Naive thymus-derived CD4-positive, alpha-beta T cell (primary cell): ENCODE results near the gene RSPH1. TPM values are rescaled to one million over a fixed set of nuclear protein-coding genes. Genes with fewer than 3 reads are reported as not detected.

ENCODE experiments used
- ATAC-seq: fragments of 150-1000 bp; cut with Tn5 transposase; 2 replicates; pipeline ENCODE4 v1.10.0; 2021; ENCODE audit warnings: mild to moderate bottlenecking, moderate library complexity
- CTCF ChIA-PET: fragments of 350-600 bp; sonication (Branson Sonifier 250); formaldehyde crosslinking; loops from one replicate; lab custom pipeline; 2021; ENCODE audit warnings: antibody characterized with exemption; lab: Charles Lee
- POLR2A ChIA-PET: fragments of 350-600 bp; sonication (Branson Sonifier 250); formaldehyde crosslinking; loops from one replicate; lab custom pipeline; 2021; ENCODE audit warnings: antibody characterized with exemption, inconsistent platforms; lab: Charles Lee
- DNase-seq, 9 donors: peaks; one replicate each; pipeline versions ENCODE4 v3.0.0 to v3.0.0-alpha.2; 2020 to 2022; ENCODE audit warnings: mixed read lengths in 1 of 9
- H3K27ac ChIP-seq: one replicate; pipeline ENCODE4 v1.7.0; 2013; ENCODE audit warnings: mild to moderate bottlenecking, low read depth, low read length, moderate library complexity
- H3K27me3 ChIP-seq, 2 donors: one replicate each; pipeline ENCODE4 v1.7.0; 2013; ENCODE audit warnings: low read length in 2 of 2, mild to moderate bottlenecking in 2 of 2, moderate library complexity in 2 of 2; ENCODE audit not compliant: control insufficient read depth in 2 of 2, insufficient read depth in 2 of 2
- H3K36me3 ChIP-seq, 3 experiments: 1 replicate in 2 of 3; 2 replicates in 1 of 3; pipeline ENCODE4 v1.7.0; 2013; ENCODE audit warnings: low read length in 3 of 3, mild to moderate bottlenecking in 3 of 3, moderate library complexity in 1 of 3; ENCODE audit not compliant: insufficient read depth in 3 of 3, control insufficient read depth in 2 of 3
- H3K4me1 ChIP-seq, 2 donors: one replicate each; pipeline ENCODE4 v1.7.0; 2013; ENCODE audit warnings: low read length in 2 of 2, mild to moderate bottlenecking in 2 of 2, moderate library complexity in 1 of 2; ENCODE audit not compliant: control insufficient read depth in 2 of 2, insufficient read depth in 2 of 2
- H3K4me3 ChIP-seq: 2 replicates; pipeline ENCODE4 v1.7.0; 2013; ENCODE audit warnings: mild to moderate bottlenecking, low read length
- H3K9me3 ChIP-seq, 3 experiments: 1 replicate in 2 of 3; 2 replicates in 1 of 3; pipeline ENCODE4 v1.7.0; 2013; ENCODE audit warnings: low read length in 3 of 3; ENCODE audit not compliant: control insufficient read depth in 2 of 3
- H3K27ac Mint-ChIP-seq, 9 donors: one replicate each; pipeline ENCODE4 v1.8.0; 2020 to 2022; ENCODE audit warnings: mixed read lengths in 9 of 9, mild to moderate bottlenecking in 8 of 9, moderate library complexity in 5 of 9, inconsistent platforms in 2 of 9
- H3K27me3 Mint-ChIP-seq, 5 donors: one replicate each; pipeline ENCODE4 v1.8.0; 2021 to 2022; ENCODE audit warnings: mixed read lengths in 5 of 5, mild to moderate bottlenecking in 1 of 5
- H3K36me3 Mint-ChIP-seq, 5 donors: one replicate each; pipeline ENCODE4 v1.8.0; 2020 to 2022; ENCODE audit warnings: mixed read lengths in 5 of 5, mild to moderate bottlenecking in 3 of 5, inconsistent platforms in 1 of 5
- H3K4me1 Mint-ChIP-seq, 7 donors: one replicate each; pipeline ENCODE4 v1.8.0; 2020 to 2022; ENCODE audit warnings: mixed read lengths in 7 of 7, mild to moderate bottlenecking in 3 of 7, inconsistent platforms in 1 of 7
- H3K4me3 Mint-ChIP-seq, 10 donors: one replicate each; pipeline ENCODE4 v1.8.0; 2020 to 2022; ENCODE audit warnings: mild to moderate bottlenecking in 10 of 10, mixed read lengths in 10 of 10, moderate library complexity in 6 of 10, inconsistent platforms in 2 of 10
- H3K9me3 Mint-ChIP-seq, 11 donors: one replicate each; pipeline ENCODE4 v1.8.0; 2020 to 2022; ENCODE audit warnings: mixed read lengths in 11 of 11, mild to moderate bottlenecking in 4 of 11, inconsistent platforms in 1 of 11, moderate library complexity in 1 of 11
- intact Hi-C, 2 donors: fragments of 100-400 bp; cut with micrococcal nuclease; formaldehyde crosslinking; loops; one replicate each; pipeline ENCODE4 v1.15.1; 2023
- polyA plus RNA-seq, 2 donors: library from polyadenylated mRNA; unstranded; fragments of 300-500 nt; fragmentation: Illumina TruSeq; gene quantifications; one replicate each; pipeline ENCODE4 v1.2.3, GENCODE V29; 2021
- total RNA-seq, 6 experiments: library from RNA in 5 of 6; stranded (reverse) in 5 of 6; gene quantifications; 1 replicate in 5 of 6; 2 replicates in 1 of 6; pipeline ENCODE4 v1.2.3 and lab custom pipeline; 2021 to 2026

The RSPH1 gene
- total and polyA plus RNA-seq, 7 experiments from 2014 or later: 0.27 to 0.40 TPM; not detected in 5

GRCh38 chr21:42435401-42435800, 60.6 kb downstream of the RSPH1 start:
- H3K27ac ChIP-seq: peak overlapping the region; percentile 48
- peaks cover 52 to 95% (median 57%) of the 10 kb centered on the region in 3 experiments for H3K36me3 ChIP-seq
- Mint-ChIP-seq H3K27me3 (no peaks in the 10 kb centered on the region), H3K4me3 (peak overlapping the region in 2 of 10 donors; percentile 47 to 72), H3K9me3 (peaks cover 0 to 7% (median 0%) of the 10 kb centered on the region in 11 donors), H3K4me1 (peaks cover 35 to 72% (median 60%) of the 10 kb centered on the region in 7 donors), H3K27ac (peak overlapping the region; percentile 20 to 97 (median 90)), H3K36me3 (peaks cover 32 to 85% (median 68%) of the 10 kb centered on the region in 5 donors)
- DNase-seq (no peak), ATAC-seq (no peak)
- ChIA-PET POLR2A (interaction anchor here (0.6 to 3.3 kb wide), 2 partner anchors 14 to 32 kb away, joined by 4 to 14 read pairs; partner anchors contain the start of gene UBASH3A), CTCF (interaction anchor here (0.6 to 1.1 kb wide), 2 partner anchors 13 to 31 kb away, joined by 3 read pairs; no protein-coding TSS in a partner anchor)
- H3K4me3 ChIP-seq: no peak overlapping the region
- H3K9me3 ChIP-seq: no peaks in the 10 kb centered on the region
- H3K27me3 ChIP-seq: no peaks in the 10 kb centered on the region
- H3K4me1 ChIP-seq: peaks cover 10 to 21% of the 10 kb centered on the region in 2 donors
- intact Hi-C loops: loop anchor here in 1 of 2 donors (10.0 kb wide), 1 partner anchor 91 kb away; no protein-coding TSS in a partner anchor

- Mint-ChIP-seq H3K27me3 (no peaks in the 10 kb centered on the region), H3K4me1 (peaks cover 35 to 67% (median 59%) of the 10 kb centered on the region in 7 donors), H3K4me3 (peak overlapping the region in 5 of 10 donors; percentile 11 to 72 (median 20)), H3K27ac (peak overlapping the region; percentile 20 to 97 (median 90)), H3K36me3 (peaks cover 32 to 84% (median 66%) of the 10 kb centered on the region in 5 donors), H3K9me3 (peaks cover 0 to 7% (median 0%) of the 10 kb centered on the region in 11 donors)
- Histone ChIP-seq H3K9me3 (no peaks in the 10 kb centered on the region), H3K27ac (no peak overlapping the region), H3K4me3 (no peak overlapping the region), H3K4me1 (peaks cover 8 to 21% of the 10 kb centered on the region in 2 donors), H3K27me3 (no peaks in the 10 kb centered on the region), H3K36me3 (peaks cover 52 to 95% (median 61%) of the 10 kb centered on the region in 3 experiments)
- intact Hi-C loops: loop anchor here in 1 of 2 donors (10.0 kb wide), 1 partner anchor 90 kb away; no protein-coding TSS in a partner anchor
- no peak for DNase-seq
- ChIA-PET POLR2A (interaction anchor here (0.6 to 3.3 kb wide), 3 partner anchors 10 to 31 kb away, joined by 3 to 14 read pairs (median 4); partner anchors contain the start of gene UBASH3A), CTCF (interaction anchor here (0.6 to 1.1 kb wide), 2 partner anchors 14 to 30 kb away, joined by 3 read pairs; no protein-coding TSS in a partner anchor)
- ATAC-seq: no peak
Measured at GRCh38 chr21:42434884-42435283, 61.1 kb downstream of the RSPH1 start.

GRCh38 chr21:42433946-42434551, 62.0 kb downstream of the RSPH1 start:
- Mint-ChIP-seq H3K9me3 (peaks cover 0 to 7% (median 0%) of the 10 kb centered on the region in 11 donors), H3K27me3 (no peaks in the 10 kb centered on the region), H3K36me3 (peaks cover 32 to 83% (median 58%) of the 10 kb centered on the region in 5 donors), H3K4me1 (peaks cover 30 to 63% (median 53%) of the 10 kb centered on the region in 7 donors), H3K27ac (peak overlapping the region; percentile 48 to 92 (median 89)), H3K4me3 (peak overlapping the region in 1 of 10 donors; percentile 47)
- ChIA-PET CTCF (interaction anchor here (1.1 kb wide), 1 partner anchor 30 kb away, joined by 3 read pairs; no protein-coding TSS in a partner anchor), POLR2A (interaction anchor here (0.8 to 3.3 kb wide), 4 partner anchors 10 to 33 kb away, joined by 3 to 14 read pairs (median 3); partner anchors contain the start of gene UBASH3A)
- Histone ChIP-seq H3K9me3 (no peaks in the 10 kb centered on the region), H3K27ac (no peak overlapping the region), H3K4me3 (no peak overlapping the region), H3K27me3 (no peaks in the 10 kb centered on the region), H3K36me3 (peaks cover 54 to 95% (median 62%) of the 10 kb centered on the region in 3 experiments), H3K4me1 (peaks cover under 1 to 21% of the 10 kb centered on the region in 2 donors)
- intact Hi-C loops: loop anchor here in 1 of 2 donors (10.0 kb wide), 1 partner anchor 89 kb away; no protein-coding TSS in a partner anchor
- DNase-seq (no peak), ATAC-seq (no peak)

GRCh38 chr21:42432695-42433094, 63.3 kb downstream of the RSPH1 start:
- H3K4me3 Mint-ChIP-seq: no peak overlapping the region
- Histone ChIP-seq H3K9me3 (no peaks in the 10 kb centered on the region), H3K27ac (no peak overlapping the region), H3K27me3 (no peaks in the 10 kb centered on the region), H3K4me3 (no peak overlapping the region), H3K36me3 (peaks cover 60 to 95% (median 62%) of the 10 kb centered on the region in 3 experiments), H3K4me1 (peaks cover 0 to 21% of the 10 kb centered on the region in 2 donors)
- no peaks in the 10 kb centered on the region for H3K27me3 Mint-ChIP-seq
- H3K36me3 Mint-ChIP-seq: peaks cover 26 to 82% (median 57%) of the 10 kb centered on the region in 5 donors
- H3K4me1 Mint-ChIP-seq: peaks cover 26 to 61% (median 46%) of the 10 kb centered on the region in 7 donors
- DNase-seq (no peak), ATAC-seq (no peak)
- H3K9me3 Mint-ChIP-seq: peaks cover 0 to 7% (median 0%) of the 10 kb centered on the region in 11 donors
- ChIA-PET CTCF (interaction anchor here (1.4 kb wide), 1 partner anchor 96 kb away, joined by 3 read pairs; no protein-coding TSS in a partner anchor), POLR2A (interaction anchor here (1.1 to 3.3 kb wide), 4 partner anchors 9 to 29 kb away, joined by 3 to 14 read pairs (median 3); partner anchors contain the start of gene UBASH3A)
- H3K27ac Mint-ChIP-seq: peak overlapping the region in 6 of 9 donors; percentile 9 to 89 (median 44)
- intact Hi-C loops: loop anchor here in 1 of 2 donors (10.0 kb wide), 1 partner anchor 88 kb away; no protein-coding TSS in a partner anchor

GRCh38 chr21:42431196-42431595, 64.8 kb downstream of the RSPH1 start:
- H3K27ac ChIP-seq: no peak overlapping the region
- ATAC-seq (no peak), DNase-seq (no peak)
- ChIA-PET CTCF (no interaction called here), POLR2A (interaction anchor here (1.2 to 4.1 kb wide), 2 partner anchors 27 to 43 kb away, joined by 4 to 14 read pairs; partner anchors contain the start of gene UBASH3A)
- intact Hi-C loops: loop anchor here in 1 of 2 donors (10.0 kb wide), 1 partner anchor 86 kb away; no protein-coding TSS in a partner anchor
- H3K9me3 Mint-ChIP-seq: peaks cover 0 to 7% (median 0%) of the 10 kb centered on the region in 11 donors
- no peak overlapping the region for H3K4me3 ChIP-seq
- H3K4me3 Mint-ChIP-seq: no peak overlapping the region
- H3K36me3 Mint-ChIP-seq: peaks cover 26 to 85% (median 56%) of the 10 kb centered on the region in 5 donors
- peaks cover 57 to 93% (median 63%) of the 10 kb centered on the region in 3 experiments for H3K36me3 ChIP-seq
- H3K27ac Mint-ChIP-seq: peak overlapping the region in 2 of 9 donors; percentile 14 to 62
- peaks cover 14 to 28% of the 10 kb centered on the region in 2 donors for H3K4me1 ChIP-seq
- no peaks in the 10 kb centered on the region for H3K27me3 ChIP-seq
- no peaks in the 10 kb centered on the region for H3K27me3 Mint-ChIP-seq
- no peaks in the 10 kb centered on the region for H3K9me3 ChIP-seq
- H3K4me1 Mint-ChIP-seq: peaks cover 30 to 66% (median 51%) of the 10 kb centered on the region in 7 donors

- ChIA-PET POLR2A (interaction anchor here (0.6 to 4.1 kb wide), 2 partner anchors 27 to 350 kb away, joined by 3 to 14 read pairs; partner anchors contain the start of gene UBASH3A), CTCF (no interaction called here)
- no peak overlapping the region for H3K4me3 ChIP-seq
- peaks cover 0 to 7% (median 0%) of the 10 kb centered on the region in 11 donors for H3K9me3 Mint-ChIP-seq
- H3K36me3 ChIP-seq: peaks cover 54 to 91% (median 59%) of the 10 kb centered on the region in 3 experiments
- H3K27me3 ChIP-seq: no peaks in the 10 kb centered on the region
- H3K4me3 Mint-ChIP-seq: no peak overlapping the region
- no peak overlapping the region for H3K27ac Mint-ChIP-seq
- peaks cover 21 to 34% of the 10 kb centered on the region in 2 donors for H3K4me1 ChIP-seq
- intact Hi-C loops: loop anchor here in 1 of 2 donors (10.0 kb wide), 1 partner anchor 86 kb away; no protein-coding TSS in a partner anchor
- no peak for ATAC-seq
- peaks cover 0 to 3% (median 0%) of the 10 kb centered on the region in 5 donors for H3K27me3 Mint-ChIP-seq
- no peak overlapping the region for H3K27ac ChIP-seq
- H3K4me1 Mint-ChIP-seq: peaks cover 30 to 66% (median 51%) of the 10 kb centered on the region in 7 donors
- DNase-seq: no peak
- H3K9me3 ChIP-seq: no peaks in the 10 kb centered on the region
- peaks cover 29 to 83% (median 52%) of the 10 kb centered on the region in 5 donors for H3K36me3 Mint-ChIP-seq
Measured at GRCh38 chr21:42430521-42430920, 65.5 kb downstream of the RSPH1 start.
